ENCODE results near the gene NKAIN2.

Gene NKAIN2

DNA sequence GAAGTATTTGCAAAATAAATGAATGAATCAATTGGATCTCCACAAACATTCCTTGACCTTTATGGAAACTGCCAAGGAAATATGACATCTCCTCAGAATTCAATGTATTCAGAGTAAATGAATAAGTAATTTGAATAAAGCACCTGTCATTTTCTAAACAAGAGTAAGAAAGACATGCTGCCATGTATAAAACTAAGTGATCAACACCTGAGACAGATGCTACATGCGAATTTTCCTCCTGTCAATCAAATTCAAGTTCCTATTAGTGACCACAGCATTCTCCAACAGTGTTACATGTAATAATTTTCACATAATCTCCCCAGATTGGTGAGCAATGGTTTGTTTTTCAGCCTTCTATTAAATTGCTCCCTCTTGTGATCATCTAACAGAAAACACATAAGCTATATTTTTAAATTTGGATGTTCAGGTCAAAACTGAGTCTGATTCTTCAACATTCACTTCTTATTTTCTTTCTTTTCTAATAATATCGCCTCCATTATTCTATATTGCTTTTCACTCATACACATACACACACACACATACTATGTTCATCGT is 995.4 kb downstream of the NKAIN2 start:
- Histone ChIP-seq H3K9me3 (ENCODE audit: insufficient read depth, low read length) (no peaks in the 10 kb centered on the region), H3F3A (ENCODE audit: insufficient read depth) (no peaks in the 10 kb centered on the region), H3K4me3 (ENCODE audit: insufficient read depth, low read length, poor library complexity, severe bottlenecking) (no peak overlapping the region), H3K27me3 (ENCODE audit: low read length) (no peaks in the 10 kb centered on the region), H4K20me1 (ENCODE audit: low read depth, low read length) (no peaks in the 10 kb centered on the region), H3K27ac (ENCODE audit: low read depth, low read length) (no peak overlapping the region), H2AFZ (ENCODE audit: low read depth, low read length, severe bottlenecking) (no peak overlapping the region), H3K4me2 (ENCODE audit: low read depth, low read length, poor library complexity, severe bottlenecking) (no peak overlapping the region), H3K9ac (ENCODE audit: low read length) (no peak overlapping the region), H3K36me3 (ENCODE audit: low read length) (no peaks in the 10 kb centered on the region), H3K9me2 (replicated peaks; ENCODE audit: insufficient read depth, low read length) (no peaks in the 10 kb centered on the region), H3K79me2 (ENCODE audit: insufficient read depth, low read length) (no peaks in the 10 kb centered on the region)
- TF ChIP-seq, protein P1, sequence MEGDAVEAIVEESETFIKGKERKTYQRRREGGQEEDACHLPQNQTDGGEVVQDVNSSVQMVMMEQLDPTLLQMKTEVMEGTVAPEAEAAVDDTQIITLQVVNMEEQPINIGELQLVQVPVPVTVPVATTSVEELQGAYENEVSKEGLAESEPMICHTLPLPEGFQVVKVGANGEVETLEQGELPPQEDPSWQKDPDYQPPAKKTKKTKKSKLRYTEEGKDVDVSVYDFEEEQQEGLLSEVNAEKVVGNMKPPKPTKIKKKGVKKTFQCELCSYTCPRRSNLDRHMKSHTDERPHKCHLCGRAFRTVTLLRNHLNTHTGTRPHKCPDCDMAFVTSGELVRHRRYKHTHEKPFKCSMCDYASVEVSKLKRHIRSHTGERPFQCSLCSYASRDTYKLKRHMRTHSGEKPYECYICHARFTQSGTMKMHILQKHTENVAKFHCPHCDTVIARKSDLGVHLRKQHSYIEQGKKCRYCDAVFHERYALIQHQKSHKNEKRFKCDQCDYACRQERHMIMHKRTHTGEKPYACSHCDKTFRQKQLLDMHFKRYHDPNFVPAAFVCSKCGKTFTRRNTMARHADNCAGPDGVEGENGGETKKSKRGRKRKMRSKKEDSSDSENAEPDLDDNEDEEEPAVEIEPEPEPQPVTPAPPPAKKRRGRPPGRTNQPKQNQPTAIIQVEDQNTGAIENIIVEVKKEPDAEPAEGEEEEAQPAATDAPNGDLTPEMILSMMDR (IDR thresholded peaks at IDR 0.05; ENCODE audit: insufficient read depth, low read length, poor library complexity, severe bottlenecking), result no peak
- no peak for TF ChIP-seq EZH2phosphoT487 (conservative IDR thresholded peaks at IDR 0.05; ENCODE audit: low read length)

DNA sequence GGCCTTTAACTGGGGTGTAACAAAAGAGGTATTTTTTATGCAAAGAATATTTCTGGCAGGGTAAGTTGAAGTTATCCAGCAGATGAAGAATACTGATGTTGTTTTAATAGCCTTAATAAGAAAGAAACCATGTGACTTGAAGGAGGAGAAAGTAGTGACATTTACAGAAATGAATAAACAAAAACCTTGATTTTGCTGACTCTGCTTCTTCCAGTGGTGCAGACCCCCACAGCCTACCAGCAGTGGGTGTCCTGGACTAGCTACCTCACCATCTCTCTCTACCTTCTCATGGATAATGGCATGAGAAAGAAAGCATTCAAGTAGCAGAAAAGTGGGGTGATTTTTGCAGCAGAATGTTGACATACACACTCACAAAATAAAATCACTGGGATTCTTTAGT is 996.0 kb downstream of the NKAIN2 start:
- Histone ChIP-seq H3F3A (ENCODE audit: insufficient read depth) (no peaks in the 10 kb centered on the region), H3K9me2 (replicated peaks; ENCODE audit: insufficient read depth, low read length) (no peaks in the 10 kb centered on the region), H3K27ac (ENCODE audit: low read depth, low read length) (no peak overlapping the region), H3K79me2 (ENCODE audit: insufficient read depth, low read length) (no peaks in the 10 kb centered on the region), H3K27me3 (ENCODE audit: low read length) (no peaks in the 10 kb centered on the region), H4K20me1 (ENCODE audit: low read depth, low read length) (no peaks in the 10 kb centered on the region), H3K9me3 (ENCODE audit: insufficient read depth, low read length) (no peaks in the 10 kb centered on the region), H3K9ac (ENCODE audit: low read length) (no peak overlapping the region), H3K36me3 (ENCODE audit: low read length) (no peaks in the 10 kb centered on the region), H2AFZ (ENCODE audit: low read depth, low read length, severe bottlenecking) (no peak overlapping the region), H3K4me2 (ENCODE audit: low read depth, low read length, poor library complexity, severe bottlenecking) (no peak overlapping the region), H3K4me3 (ENCODE audit: insufficient read depth, low read length, poor library complexity, severe bottlenecking) (no peak overlapping the region)
- no peak for TF ChIP-seq EZH2phosphoT487 (conservative IDR thresholded peaks at IDR 0.05; ENCODE audit: low read length)
- TF ChIP-seq, protein P1 (IDR thresholded peaks at IDR 0.05; ENCODE audit: insufficient read depth, low read length, poor library complexity, severe bottlenecking), result no peak

- Histone ChIP-seq H3F3A (ENCODE audit: insufficient read depth) (no peaks in the 10 kb centered on the region), H4K20me1 (ENCODE audit: low read depth, low read length) (no peaks in the 10 kb centered on the region), H3K9me3 (ENCODE audit: insufficient read depth, low read length) (no peaks in the 10 kb centered on the region), H3K4me2 (ENCODE audit: low read depth, low read length, poor library complexity, severe bottlenecking) (no peak overlapping the region), H3K9me2 (replicated peaks; ENCODE audit: insufficient read depth, low read length) (no peaks in the 10 kb centered on the region), H3K27ac (ENCODE audit: low read depth, low read length) (no peak overlapping the region), H3K36me3 (ENCODE audit: low read length) (no peaks in the 10 kb centered on the region), H3K27me3 (ENCODE audit: low read length) (no peaks in the 10 kb centered on the region), H3K4me3 (ENCODE audit: insufficient read depth, low read length, poor library complexity, severe bottlenecking) (no peak overlapping the region), H3K79me2 (ENCODE audit: insufficient read depth, low read length) (no peaks in the 10 kb centered on the region), H2AFZ (ENCODE audit: low read depth, low read length, severe bottlenecking) (no peak overlapping the region), H3K9ac (ENCODE audit: low read length) (no peak overlapping the region)
- TF ChIP-seq, protein P1 (IDR thresholded peaks at IDR 0.05; ENCODE audit: insufficient read depth, low read length, poor library complexity, severe bottlenecking), result no peak
- TF ChIP-seq EZH2phosphoT487 (conservative IDR thresholded peaks at IDR 0.05; ENCODE audit: low read length), result no peak
Measured at GRCh38 chr6:124800222-124800621, 996.6 kb downstream of the NKAIN2 start.
